Right atrium auricular region (tissue), 2 donors: ENCODE measurements around the gene PRR11. TPM values are rescaled to one million over a fixed set of nuclear protein-coding genes. Genes with fewer than 3 reads are reported as not detected.

Experiments
- DNase-seq: peaks from one replicate; pipeline ENCODE4 v3.0.0-alpha.2; 2019; ENCODE audit warnings: low spot score
- H3K27ac ChIP-seq, 2 donors: fragments of 200-600 bp; sonication (generic); 1 replicate in 1 of 2; 2 replicates in 1 of 2; pipeline ENCODE4 v1.5.1; 2016 to 2019
- H3K27me3 ChIP-seq, 2 donors: fragments of 200-600 bp; sonication (generic); one replicate each; pipeline versions ENCODE4 v1.5.1 to v1.6.0; 2017 to 2019
- H3K36me3 ChIP-seq: fragments of 200-600 bp; sonication (generic); one replicate; pipeline ENCODE4 v1.5.1; 2016
- H3K4me1 ChIP-seq, 2 donors: fragments of 200-600 bp; sonication (generic); one replicate each; pipeline versions ENCODE4 v1.5.1 to v1.6.0; 2017 to 2019
- H3K4me3 ChIP-seq, 2 donors: fragments of 200-600 bp; sonication (generic); 1 replicate in 1 of 2; 2 replicates in 1 of 2; pipeline ENCODE4 v1.5.1; 2017 to 2019; ENCODE audit warnings: mild to moderate bottlenecking in 1 of 2, moderate library complexity in 1 of 2
- H3K9me3 ChIP-seq, 2 donors: fragments of 200-600 bp; sonication (generic); one replicate each; pipeline ENCODE4 v1.5.1; 2019
- total RNA-seq, 2 donors: library from RNA; depleted of rRNA; stranded (reverse); fragments of >200 nt; gene quantifications; one replicate each; pipeline ENCODE4 v1.1.0, GENCODE V29; 2016
- TF ChIP-seq, protein P1 (sequence below), 2 donors: fragments of 200-600 bp; sonication (generic); IDR thresholded peaks; one replicate each; pipeline ENCODE4 v1.5.1; 2019; ENCODE audit warnings: antibody characterized with exemption in 2 of 2

Gene PRR11
- total RNA-seq, 2 donors from 2014 or later: 0.79 to 1.5 TPM

DNA sequence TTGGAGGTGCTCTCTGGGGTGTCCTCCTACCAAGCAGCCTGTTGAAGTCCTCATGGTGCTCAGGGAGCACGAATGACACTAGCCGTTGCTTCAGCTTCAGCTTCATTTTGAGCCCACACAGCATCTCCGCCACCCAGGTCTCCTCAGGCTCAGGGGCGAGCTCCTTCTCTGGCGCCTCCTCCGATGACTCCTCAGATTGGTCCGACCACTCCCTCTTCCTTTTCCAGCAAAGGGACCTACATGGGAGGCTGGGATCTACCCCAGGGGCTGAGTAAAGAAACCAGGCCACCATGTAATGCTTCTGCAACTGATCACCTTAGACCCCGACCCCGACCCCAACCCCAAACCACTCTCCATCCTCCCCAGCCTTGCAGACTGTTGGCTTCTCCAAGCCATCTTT is 25.9 kb downstream of the PRR11 start:
- TF ChIP-seq, protein P1, sequence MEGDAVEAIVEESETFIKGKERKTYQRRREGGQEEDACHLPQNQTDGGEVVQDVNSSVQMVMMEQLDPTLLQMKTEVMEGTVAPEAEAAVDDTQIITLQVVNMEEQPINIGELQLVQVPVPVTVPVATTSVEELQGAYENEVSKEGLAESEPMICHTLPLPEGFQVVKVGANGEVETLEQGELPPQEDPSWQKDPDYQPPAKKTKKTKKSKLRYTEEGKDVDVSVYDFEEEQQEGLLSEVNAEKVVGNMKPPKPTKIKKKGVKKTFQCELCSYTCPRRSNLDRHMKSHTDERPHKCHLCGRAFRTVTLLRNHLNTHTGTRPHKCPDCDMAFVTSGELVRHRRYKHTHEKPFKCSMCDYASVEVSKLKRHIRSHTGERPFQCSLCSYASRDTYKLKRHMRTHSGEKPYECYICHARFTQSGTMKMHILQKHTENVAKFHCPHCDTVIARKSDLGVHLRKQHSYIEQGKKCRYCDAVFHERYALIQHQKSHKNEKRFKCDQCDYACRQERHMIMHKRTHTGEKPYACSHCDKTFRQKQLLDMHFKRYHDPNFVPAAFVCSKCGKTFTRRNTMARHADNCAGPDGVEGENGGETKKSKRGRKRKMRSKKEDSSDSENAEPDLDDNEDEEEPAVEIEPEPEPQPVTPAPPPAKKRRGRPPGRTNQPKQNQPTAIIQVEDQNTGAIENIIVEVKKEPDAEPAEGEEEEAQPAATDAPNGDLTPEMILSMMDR (IDR thresholded peaks at IDR 0.05): no peak
- no peak overlapping the region for H3K27ac ChIP-seq
- no peak overlapping the region for H3K4me3 ChIP-seq
- no peaks in the 10 kb centered on the region for H3K4me1 ChIP-seq
- no peaks in the 10 kb centered on the region for H3K36me3 ChIP-seq
- H3K27me3 ChIP-seq: no peaks in the 10 kb centered on the region
- no peaks in the 10 kb centered on the region for H3K9me3 ChIP-seq
- DNase-seq: no peak

DNA sequence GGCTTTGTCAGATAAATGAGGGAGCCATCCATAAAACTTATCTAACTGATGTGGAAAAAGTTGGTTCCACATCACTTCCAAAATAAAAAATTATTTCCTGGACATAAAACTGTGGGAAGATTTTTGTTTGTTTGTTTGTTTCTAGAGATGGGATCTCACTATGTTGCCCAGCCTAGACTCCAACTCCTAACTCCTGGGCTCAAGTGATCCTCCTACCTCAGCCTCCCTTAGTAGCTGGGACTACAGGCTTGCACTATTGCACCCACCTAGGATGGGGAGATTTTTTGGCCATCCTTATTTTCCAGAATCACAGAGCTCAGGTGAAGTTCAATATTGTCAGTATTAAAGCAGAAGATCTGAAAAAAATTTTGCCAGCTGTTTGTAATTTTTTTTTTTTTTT is 30.5 kb downstream of the PRR11 start:
- no peaks in the 10 kb centered on the region for H3K9me3 ChIP-seq
- TF ChIP-seq, protein P1 (IDR thresholded peaks at IDR 0.05): no peak
- no peaks in the 10 kb centered on the region for H3K27me3 ChIP-seq
- no peak overlapping the region for H3K27ac ChIP-seq
- DNase-seq: no peak
- H3K4me1 ChIP-seq: no peaks in the 10 kb centered on the region
- no peak overlapping the region for H3K4me3 ChIP-seq
- H3K36me3 ChIP-seq: no peaks in the 10 kb centered on the region

DNA sequence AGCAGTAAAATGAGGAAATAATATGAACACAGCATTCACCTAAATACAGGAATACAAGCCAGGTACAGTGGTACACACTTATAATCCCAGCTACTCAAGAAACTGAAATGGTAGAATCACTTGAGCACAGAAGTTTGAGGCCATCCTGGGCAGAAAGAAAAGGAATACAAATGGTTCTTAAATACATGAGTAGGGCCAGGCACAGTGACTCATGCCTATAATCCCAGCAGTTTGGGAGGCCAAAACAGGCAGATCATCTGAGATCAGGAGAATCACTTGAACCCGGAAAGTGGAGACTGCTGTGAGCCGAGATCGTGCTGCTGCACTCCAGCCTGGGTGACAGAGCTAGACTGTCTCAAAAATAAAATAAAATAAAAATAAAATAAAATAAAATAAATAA is 31.3 kb downstream of the PRR11 start:
- H3K36me3 ChIP-seq: no peaks in the 10 kb centered on the region
- no peaks in the 10 kb centered on the region for H3K9me3 ChIP-seq
- no peak overlapping the region for H3K4me3 ChIP-seq
- no peaks in the 10 kb centered on the region for H3K4me1 ChIP-seq
- TF ChIP-seq, protein P1 (IDR thresholded peaks at IDR 0.05): no peak
- H3K27ac ChIP-seq: no peak overlapping the region
- H3K27me3 ChIP-seq: no peaks in the 10 kb centered on the region
- no peak for DNase-seq

DNA sequence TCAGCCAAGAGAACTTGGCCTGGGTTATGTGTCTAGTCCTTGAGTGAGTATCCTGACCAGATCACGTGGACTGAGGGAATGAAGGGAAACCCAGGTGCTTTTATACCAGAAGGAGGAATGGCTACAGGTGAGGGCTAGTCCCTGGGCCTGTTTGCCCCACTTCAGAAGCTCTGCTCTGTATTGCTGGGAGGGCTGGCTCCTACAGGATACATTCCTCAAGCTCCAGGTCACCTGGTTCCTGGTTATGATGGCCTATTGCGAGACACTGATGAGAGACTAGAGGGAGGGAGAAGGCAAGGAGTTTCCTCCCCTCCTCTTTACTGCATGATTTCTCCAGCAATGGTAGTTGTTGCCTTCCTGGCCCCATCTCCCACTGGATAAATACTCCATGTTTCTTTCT is 35.3 kb downstream of the PRR11 start:
- no peak for DNase-seq
- no peaks in the 10 kb centered on the region for H3K9me3 ChIP-seq
- no peaks in the 10 kb centered on the region for H3K36me3 ChIP-seq
- H3K27me3 ChIP-seq: no peaks in the 10 kb centered on the region
- TF ChIP-seq, protein P1 (IDR thresholded peaks at IDR 0.05): no peak
- no peak overlapping the region for H3K27ac ChIP-seq
- no peak overlapping the region for H3K4me3 ChIP-seq
- no peaks in the 10 kb centered on the region for H3K4me1 ChIP-seq

DNA sequence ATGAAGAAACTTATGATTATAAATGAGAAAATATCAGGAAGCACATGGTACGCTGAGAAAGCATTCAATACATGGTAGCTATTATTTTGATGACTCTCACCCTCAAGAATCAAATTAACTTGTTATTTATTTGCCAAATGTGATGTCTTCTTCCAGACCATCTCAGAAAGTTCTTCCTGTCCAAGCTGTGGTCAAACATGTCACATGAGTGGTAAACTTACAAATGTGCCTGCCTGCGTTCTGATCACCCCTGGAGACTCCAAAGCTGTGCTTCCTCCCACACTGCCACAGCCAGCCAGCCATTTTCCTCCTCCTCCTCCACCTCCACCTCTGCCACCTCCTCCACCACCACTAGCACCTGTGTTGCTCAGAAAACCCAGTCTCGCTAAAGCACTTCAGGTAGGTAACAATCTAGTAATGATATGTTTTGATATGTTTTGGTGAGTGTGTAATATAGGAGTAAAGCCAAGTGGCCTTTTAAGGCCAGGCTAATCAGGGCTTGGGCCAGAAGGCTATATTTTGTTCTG is 37.9 kb downstream of the PRR11 start:
- H3K4me1 ChIP-seq: no peaks in the 10 kb centered on the region
- H3K36me3 ChIP-seq: no peaks in the 10 kb centered on the region
- no peak overlapping the region for H3K27ac ChIP-seq

GRCh38 chr17:59199398-59199797 is 43.9 kb downstream of the PRR11 start:
- Histone ChIP-seq H3K27me3 (no peaks in the 10 kb centered on the region), H3K4me3 (no peak overlapping the region), H3K9me3 (no peaks in the 10 kb centered on the region), H3K27ac (no peak overlapping the region), H3K36me3 (no peaks in the 10 kb centered on the region), H3K4me1 (no peaks in the 10 kb centered on the region)
- TF ChIP-seq, protein P1 (IDR thresholded peaks at IDR 0.05): no peak
- DNase-seq: no peak

More for the DNA sequence above, 37.9 kb downstream of the PRR11 start:
- Histone ChIP-seq H3K27me3 (no peaks in the 10 kb centered on the region), H3K4me3 (no peak overlapping the region), H3K9me3 (no peaks in the 10 kb centered on the region)
- DNase-seq: no peak
- TF ChIP-seq, protein P1 (IDR thresholded peaks at IDR 0.05): no peak
